GM19438 (cell line): ENCODE results near the gene FBXL17.

ENCODE experiments used
- ATAC-seq: cut with Tn5 transposase; IDR thresholded peaks from one replicate; pipeline ENCODE4 v1.9.1; 2021; ENCODE audit warnings: low read depth; ENCODE audit not compliant: unreplicated experiment

The FBXL17 gene

DNA sequence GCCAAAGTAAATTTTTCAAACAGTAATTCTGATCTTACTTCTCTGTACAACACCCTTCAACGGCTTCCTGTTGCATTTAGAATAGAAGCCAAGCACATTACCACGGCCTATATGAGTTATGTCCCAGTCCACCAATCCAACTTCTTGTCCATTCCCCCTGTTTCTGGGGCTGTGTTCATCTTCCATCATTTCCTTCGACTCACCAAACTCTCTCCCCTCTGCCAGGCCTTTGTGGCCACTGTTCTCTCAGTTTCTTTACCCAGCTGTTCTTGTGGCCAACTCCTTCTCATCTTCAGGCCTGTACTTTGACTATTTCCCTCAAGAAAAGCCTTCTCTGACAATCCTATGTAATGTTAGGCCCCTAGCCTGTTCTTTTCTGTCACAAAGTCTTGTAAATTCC is 451.8 kb downstream of the FBXL17 start:
- no peak for ATAC-seq

DNA sequence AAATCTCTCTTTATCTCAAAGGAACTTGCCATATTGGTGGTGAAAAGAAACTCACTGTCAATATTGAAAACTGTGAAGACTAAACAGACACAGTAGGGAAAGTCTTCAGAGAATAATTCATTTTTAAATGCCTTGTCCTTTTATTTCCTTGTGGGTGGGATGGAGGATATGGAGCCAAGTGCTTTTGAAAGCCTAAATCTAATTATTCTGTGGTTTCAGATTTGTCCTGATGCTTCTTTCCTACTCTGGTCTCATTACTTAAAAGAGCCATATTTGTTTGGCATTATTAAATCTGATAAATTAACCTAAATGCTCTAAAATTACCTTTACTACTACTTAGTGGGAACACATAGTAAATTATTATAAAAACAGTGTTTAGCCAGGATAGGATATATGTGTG is 452.8 kb downstream of the FBXL17 start:
- no peak for ATAC-seq

DNA sequence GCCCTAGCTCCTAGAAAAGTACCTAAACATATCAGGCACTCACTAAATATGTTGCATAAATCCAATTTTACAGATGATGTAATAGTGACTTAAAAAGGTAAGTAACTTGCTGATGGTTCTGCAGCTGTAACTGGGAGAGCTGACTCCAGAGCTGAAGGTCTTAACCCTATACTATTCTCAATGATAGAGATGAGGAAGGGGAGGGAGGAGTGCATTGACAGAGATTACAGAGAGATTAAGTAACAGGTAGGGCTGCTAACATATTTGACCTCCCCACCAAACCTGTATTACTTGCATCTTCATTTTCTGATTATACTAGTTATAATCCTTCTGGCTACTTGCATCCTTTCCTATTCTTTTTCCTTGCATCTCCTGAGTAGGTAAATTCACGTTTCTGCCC is 455.8 kb downstream of the FBXL17 start:
- no peak for ATAC-seq

DNA sequence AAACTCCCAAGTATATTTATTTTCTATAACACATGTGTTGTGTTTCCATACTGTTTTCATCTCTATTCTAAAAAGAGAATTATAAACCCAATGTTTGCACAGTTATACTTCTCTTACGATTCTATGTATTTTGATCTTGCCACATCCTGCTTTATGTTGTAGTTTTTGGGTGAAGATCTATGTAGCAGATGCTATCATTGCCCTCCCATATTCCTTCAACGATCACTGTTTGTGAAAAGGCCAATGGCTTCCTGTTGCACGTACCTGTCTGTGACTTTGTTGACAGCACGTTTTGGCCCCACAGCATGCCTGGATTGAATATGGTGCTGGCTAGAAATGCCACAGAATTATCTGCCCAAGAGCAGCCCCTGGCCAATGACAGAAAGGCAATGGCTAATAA is 456.7 kb downstream of the FBXL17 start:
- ATAC-seq = no peak

DNA sequence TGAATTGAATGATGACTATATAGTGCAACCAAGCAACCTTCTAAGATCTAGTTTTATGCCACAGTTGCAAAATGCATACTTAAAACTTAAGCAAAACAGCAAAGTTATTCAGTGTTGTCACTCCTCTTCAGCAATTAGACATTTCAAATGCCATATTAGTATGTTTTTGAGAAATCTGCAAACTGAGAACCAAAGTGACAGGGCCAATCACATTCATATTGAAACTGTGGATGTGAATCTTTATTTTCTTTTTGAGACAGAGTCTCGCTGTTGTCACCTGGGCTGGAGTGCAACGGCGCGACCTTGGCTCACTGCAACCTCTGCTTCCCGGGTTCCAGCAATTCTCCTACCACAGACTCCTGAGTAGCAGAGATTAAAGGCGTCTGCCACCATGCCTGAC is 461.9 kb downstream of the FBXL17 start:
- no peak for ATAC-seq

DNA sequence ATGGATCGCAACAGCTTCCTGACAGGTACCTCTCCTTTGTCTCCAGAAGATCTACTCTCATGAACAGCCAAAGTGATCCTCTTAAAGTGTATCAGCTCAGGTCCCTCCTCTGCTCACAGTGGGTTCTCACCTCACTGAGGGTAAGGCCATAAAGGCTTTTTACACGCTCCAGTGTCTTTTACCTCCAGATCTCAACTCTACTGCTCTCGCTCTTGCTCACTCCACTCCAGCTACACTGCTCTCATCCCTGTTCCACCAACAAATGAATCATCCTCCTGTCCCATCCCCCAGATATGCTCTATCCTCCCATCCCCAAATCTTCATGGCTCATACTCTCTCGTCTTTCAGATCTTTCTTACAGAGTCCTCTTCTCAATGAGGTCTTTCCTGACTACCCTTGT is 462.5 kb downstream of the FBXL17 start:
- ATAC-seq = no peak

DNA sequence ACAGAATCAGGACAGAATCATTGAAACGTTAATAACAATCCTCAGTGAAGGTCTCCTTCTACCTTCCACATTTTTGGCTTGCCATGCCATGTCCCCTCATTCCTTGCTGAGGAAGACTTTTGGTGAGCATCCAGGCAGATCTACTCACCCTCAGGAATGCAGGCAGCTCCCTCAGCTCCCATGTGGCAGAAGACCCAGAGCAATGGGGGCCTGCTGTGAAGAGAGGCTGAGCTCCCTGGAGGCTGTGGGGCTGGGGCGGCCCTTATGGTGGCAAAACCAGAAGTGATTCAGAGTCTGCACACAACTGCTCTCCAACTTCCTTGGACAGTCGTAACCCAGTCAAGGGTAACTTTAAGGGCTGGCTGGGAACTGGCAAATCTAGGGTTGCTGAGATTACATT is 463.9 kb downstream of the FBXL17 start:
- no peak for ATAC-seq

DNA sequence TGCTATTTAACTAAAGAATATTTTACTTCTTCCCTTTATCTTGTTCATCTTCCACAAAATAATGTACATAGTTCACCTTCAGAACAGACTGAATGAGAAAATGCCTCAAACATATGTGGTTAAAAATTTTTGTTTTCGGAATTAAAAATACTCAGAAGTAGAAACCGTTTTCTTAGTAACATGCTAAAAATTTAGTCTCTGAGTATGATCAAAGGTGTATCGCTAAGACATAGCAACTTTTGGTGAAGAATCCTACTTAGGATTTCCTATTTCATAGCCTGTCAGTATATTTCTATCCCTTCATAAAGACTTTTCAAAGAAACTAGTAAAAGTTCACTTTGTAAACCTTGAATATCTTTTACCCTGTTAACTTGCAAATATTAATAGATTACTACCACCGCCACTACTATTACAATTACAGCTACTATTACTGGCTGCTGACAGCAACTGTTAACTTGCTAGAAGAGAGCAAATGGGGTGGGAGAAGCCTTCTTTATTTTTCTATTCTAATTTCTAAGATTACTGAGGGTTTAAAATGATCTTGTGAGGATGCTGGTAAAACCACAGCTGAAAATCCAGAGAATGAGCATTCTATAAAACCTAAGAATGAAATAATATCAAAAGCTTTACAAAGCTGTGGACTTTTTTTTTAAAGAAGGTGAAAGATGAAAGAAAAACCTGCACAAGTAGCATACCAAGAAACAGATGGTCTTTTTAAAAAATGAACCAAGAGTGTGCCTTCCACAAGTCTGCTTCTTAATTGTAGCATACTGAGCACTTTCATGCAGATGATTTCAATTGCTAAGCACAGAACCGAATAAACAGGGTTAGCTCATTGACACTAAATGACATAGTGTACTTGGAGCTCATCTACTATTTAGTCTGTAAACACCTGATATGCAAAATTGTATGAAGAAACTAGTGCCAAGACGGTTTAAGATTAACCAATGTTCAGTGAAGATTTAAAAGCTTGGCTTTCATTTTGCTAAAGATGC is 464.9 kb downstream of the FBXL17 start:
- ATAC-seq = no peak

DNA sequence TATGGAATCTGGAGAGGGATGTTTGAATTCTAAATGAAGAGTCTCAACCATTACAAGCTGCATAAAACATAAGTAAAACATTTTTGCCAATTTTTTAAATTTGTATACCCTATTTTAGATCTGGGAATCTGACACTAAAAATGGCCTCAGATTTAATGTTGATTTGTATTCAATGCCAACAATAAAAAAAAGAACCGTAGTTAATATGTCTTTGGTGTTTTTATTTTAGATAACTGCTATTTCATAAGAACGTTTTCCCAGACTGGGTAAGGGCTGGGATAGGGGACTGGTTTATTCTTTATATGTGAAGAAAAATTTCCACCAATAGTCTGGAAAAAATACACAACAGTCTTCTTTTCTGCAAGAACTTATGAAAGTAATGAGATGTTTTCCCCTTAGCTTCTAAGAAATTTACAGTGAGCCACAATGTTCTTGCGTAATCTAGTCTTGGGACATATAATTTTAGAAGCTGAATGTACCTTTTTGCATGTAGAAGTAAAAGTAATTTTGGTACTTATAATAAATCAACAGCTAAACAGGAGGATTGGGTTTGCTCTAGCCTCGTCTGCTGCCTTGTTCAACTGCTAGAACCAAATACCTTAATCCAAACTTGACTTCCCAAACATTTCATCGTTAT is 466.6 kb downstream of the FBXL17 start:
- no peak for ATAC-seq

DNA sequence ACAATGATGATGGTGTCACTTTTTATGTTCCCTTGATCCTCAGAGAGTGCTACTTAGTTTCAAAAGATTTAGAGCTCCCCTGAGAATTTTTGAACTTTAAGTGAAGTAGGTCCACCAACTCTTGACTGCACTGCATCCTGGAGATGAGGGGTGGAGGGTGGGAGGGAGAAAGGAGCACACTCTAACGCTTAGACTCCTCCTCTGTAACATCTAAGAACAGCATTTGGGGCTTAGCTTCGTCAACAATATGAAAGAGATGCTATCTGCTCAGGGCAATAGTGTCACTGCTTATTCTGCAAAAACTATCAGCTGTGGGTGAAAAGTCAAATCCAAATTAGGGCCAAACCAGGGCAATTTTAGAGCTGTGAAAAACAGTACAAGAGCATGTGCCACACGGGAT is 468.4 kb downstream of the FBXL17 start:
- no peak for ATAC-seq

DNA sequence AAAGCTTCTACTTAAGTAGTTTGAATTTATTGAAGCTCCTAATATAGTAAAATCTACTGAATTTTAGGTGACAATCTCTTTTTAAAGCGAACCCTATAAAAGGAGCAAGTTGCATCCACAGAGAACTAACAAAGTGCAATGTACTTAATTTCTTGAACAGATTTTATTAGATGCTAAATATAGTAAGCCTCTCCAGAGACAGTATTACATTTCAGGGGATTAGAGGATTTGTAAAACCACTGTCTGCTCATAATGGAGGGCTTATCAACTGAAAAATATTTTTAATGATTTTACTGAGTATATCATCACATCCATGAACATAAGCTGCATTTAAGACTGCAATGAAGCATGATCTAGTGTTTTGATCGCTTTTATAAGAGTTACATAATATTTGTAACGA is 481.2 kb downstream of the FBXL17 start:
- ATAC-seq = no peak

DNA sequence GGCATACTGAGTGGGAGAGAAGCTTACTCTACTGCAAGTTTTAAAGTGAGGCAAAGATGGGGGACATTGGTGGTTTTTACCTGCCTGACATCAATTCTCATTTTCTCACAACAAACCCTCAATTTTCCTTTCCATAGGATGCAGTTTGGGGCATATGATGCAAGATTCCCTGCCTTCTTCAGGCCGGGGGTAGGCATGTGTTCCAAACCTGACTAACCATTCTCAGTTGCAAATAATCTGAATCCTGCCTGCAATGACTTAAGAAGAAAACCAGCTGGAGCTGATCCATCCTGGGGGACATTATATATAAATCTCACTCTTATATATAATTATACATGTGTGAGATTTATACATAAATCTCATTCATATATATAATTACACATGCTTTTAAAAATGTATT is 487.5 kb downstream of the FBXL17 start:
- ATAC-seq = no peak

DNA sequence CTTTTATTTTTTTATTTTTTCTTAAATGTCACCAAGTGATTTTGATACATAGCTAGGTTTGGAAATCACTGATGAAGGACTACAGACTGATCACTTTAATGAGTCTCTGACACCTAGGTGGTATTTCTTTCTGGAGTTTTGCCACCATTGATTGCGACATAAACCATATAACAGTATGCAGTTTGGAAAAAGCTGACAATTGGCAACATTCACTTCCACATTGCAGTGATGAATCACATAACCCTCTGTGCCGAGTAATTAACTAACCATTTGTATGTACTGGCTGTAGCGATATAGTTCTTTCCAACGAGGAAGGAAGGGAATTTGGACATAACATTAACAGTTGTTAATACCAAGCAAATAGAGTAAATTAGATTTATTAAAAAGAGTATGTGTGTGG is 488.3 kb downstream of the FBXL17 start:
- ATAC-seq = no peak

DNA sequence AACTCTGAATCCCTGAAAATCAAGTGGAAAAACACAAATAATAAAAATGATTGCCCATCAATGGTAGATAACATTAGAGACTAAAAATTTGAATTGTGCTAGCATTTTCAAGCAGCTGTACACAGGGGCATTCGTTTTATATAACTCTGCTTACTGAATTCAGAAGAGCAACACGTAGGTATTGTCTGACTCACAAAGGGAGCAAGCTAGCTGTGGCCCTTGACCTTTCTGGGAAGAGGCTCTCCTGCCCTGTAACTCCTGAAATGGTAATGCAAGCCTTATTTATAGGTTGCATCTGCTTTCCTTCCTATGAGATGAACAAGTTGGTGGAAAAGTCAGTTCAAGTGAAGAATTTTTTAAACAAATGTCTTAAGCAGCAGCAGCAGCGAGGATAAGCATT is 492.5 kb downstream of the FBXL17 start:
- ATAC-seq = no peak

DNA sequence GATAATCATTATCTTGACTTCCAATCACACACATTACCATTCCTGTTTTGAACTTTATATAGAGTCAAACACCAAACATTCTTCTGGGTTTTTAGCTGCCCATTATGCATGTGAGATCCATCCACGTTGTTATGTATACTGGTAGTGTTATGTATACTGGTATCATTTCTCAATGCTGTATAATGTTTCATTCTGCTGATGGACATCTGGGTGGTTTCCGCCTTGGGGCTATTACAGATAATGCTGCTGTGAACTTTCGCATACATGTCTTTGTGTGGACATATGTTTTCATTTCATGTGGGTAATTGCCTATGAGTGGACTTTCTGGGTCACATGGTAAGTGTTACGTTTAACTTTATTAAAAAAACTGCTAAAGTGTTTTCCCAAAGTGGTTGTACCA is 493.4 kb downstream of the FBXL17 start:
- no peak for ATAC-seq

DNA sequence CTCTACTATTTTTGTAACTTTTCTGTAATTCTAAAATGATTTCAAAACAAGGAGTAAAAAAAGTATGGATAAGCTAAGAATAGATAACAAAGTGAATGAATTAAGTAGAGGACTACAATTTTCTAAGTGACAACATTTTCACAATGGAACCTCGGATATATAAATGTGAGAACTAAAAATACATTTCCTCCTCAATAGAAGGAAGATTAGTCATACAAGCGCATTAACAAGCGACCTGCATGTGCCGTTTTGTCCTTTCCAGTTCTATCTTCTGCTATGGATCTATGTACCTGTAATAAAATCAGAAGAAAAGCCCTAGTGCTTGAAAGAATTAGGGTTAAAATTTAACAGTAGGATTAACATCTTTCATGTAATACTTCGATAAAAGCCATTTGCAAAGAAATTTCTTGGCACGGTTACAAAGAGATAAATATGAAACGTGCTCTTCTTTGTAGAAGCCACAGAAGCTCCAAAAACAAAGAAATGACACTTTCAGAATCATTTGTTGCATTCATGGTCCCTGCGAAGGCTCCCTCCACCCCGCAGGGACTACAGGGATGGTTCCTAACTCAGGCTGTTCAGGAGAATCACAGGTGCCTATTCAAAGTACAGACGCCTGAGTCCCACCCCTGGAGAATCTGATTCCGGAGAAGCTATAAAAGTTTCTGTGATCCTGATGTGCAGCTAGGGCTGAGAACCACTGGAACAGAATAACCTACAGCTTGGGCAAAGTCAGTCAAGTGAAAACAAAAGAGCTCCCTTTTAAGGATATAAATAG is 494.5 kb downstream of the FBXL17 start:
- ATAC-seq = no peak

DNA sequence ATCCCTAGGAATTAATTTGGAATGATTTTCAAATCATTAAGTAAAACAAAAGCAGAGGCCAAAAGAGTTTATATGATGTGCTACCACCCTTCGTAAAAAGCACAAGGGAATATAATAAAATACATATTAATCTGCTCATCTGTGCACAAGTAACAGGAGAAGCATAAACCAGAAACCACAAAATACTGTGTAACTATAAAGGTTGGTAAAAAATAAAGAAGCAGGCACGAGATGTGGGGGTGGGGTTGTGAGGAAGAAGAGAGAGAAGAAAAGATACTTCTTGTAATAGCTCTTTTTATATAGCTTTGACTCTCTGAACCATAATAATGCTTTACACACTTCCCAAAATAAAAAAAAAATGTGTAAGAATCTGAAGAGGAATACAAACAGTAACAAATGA is 496.3 kb downstream of the FBXL17 start:
- no peak for ATAC-seq

DNA sequence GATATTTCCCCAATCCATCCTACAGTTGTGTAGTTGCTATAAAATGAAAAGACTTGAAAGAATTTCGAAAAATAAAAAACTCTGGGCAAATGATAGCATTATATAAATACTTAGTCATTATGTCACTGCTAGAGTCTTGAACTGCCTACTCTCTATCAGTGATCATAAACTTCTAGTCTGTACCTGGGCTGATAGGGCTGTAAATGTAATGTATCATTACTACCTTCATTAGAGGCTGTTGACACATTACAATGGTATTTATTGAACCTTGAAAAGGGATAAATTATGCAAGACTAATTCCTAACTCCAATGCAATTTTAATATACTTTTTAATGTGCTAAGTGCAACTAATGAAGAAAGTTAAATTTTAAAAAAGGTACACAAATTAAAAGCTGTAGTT is 497.0 kb downstream of the FBXL17 start:
- no peak for ATAC-seq

DNA sequence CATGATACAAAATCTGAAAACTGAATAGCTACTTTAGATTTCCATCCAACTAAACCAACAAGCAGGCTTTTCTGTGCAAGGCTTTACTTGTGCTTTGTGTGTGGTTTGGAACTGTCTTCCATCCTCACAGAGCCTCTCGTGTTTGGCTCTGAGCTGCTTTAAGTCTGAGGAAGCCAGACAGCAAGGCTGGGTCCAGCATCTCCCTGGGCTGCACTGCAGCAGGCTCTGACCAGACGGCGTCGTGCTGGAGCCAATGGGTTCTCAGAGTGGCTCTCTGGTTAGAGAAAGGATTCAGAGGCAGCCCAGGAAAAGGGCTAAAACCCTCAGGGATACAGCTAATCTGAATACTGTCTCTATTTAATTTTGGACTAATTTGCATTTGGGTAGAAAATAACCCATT is 503.2 kb downstream of the FBXL17 start:
- no peak for ATAC-seq

DNA sequence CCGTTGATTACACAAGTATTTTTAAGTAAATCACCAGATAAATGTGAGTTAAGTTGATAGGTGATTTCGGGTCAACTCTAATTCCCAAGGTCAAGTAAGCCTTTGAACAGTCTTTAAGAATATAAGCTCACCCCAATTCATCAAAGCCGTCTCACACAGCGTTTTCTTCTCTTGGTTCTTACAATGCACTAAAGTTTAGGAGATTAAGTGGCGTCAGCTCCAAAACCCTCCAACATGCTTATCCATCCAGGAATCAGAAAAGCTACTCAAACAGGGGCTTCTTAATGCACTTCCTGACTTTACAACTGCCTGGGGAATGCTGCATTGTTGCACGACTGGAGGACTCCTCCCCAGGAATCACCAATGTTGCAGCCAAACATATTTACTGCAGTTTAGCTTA is 505.0 kb downstream of the FBXL17 start:
- no peak for ATAC-seq

DNA sequence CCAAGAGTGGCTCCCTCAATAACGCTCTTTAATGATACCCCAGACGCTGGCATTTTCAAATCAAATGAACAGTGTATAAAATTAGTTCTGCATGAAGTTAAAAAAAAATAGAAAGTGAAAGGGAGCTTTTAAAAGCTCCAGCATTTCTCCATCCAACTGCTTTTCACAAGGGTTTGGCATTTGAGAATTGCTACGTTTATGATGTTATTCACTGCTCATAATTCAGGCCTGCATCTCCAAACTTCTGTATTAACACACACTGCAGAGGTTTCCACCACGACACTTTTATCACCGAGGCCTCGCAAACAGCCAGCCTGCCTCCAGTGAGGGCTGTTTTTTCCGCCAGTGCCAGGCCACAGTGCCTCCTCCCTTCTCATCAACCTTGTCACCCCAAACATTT is 505.6 kb downstream of the FBXL17 start:
- ATAC-seq = no peak
